Measurements from ENCODE around the gene MGST2. TPM values are rescaled to one million over a fixed set of nuclear protein-coding genes. Genes with fewer than 3 reads are reported as not detected.
"Not testable (repeated sequence)": the region's sequence is repeated elsewhere in the genome, so short reads cannot be mapped to it uniquely, and the experiment has no call there.

The MGST2 gene
- polyA plus RNA-seq, 6 donors from 2014 or later: 1.0 to 7.9 (median 2.9) TPM

DNA sequence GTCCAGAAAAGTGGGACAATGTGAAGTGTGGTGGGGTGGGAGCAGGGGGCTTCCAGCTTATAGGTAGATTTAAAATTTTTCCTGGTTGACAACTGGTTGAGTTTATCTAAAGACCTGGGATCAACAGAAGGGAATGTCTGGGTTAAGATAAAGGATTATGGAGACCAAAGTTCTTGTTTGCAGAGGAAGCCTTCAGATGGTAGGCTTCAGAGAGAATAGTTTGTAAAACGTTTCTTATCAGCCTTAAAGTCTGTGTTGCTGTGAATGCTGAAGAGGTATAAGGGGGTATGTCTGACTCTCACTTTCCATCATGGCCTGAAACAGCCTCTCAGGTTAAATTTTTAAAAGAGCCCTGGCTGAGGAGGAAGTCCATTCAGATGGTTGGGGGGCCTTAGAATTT, 20.5 kb downstream of the MGST2 start:
- H3K4me3 Mint-ChIP-seq: no peak overlapping the region
- ATAC-seq (ENCODE audit: low read depth in 2 of 2) (no peak), DNase-seq (no peak)
- peaks cover 0 to under 1% (median 0%) of the 10 kb centered on the region in 3 donors for H3K4me1 Mint-ChIP-seq
- H3K27ac Mint-ChIP-seq: no peak overlapping the region
- H3K27me3 Mint-ChIP-seq: no peaks in the 10 kb centered on the region
- H3K36me3 Mint-ChIP-seq: no peaks in the 10 kb centered on the region
- H3K9me3 Mint-ChIP-seq: peaks cover 0 to 4% (median 0%) of the 10 kb centered on the region in 7 donors

DNA sequence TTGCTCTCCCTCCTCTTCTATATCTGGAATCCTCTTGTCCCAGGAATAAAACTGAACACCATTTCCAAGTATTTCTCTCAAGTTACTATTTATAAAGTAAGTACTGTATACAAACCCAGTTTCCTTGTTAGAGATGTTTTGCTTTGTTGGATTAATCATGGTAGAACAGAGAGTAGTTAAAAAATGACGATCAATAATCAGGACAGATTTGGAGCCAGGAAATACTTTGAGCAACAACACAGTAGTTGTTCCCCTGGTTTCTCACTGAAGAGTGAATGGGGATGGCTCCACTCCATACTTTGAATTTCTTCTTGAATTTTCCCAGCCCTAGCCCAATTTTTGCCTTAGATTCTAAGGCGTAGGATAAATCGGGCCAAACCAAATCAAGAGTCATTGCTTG, 21.4 kb downstream of the MGST2 start:
- H3K4me3 Mint-ChIP-seq: no peak overlapping the region
- no peaks in the 10 kb centered on the region for H3K36me3 Mint-ChIP-seq
- H3K27me3 Mint-ChIP-seq: no peaks in the 10 kb centered on the region
- DNase-seq (no peak), ATAC-seq (ENCODE audit: low read depth in 2 of 2) (no peak)
- H3K9me3 Mint-ChIP-seq: peaks cover 0 to 4% (median 0%) of the 10 kb centered on the region in 7 donors
- no peak overlapping the region for H3K27ac Mint-ChIP-seq
- peaks cover 0 to 3% (median 0%) of the 10 kb centered on the region in 3 donors for H3K4me1 Mint-ChIP-seq

DNA sequence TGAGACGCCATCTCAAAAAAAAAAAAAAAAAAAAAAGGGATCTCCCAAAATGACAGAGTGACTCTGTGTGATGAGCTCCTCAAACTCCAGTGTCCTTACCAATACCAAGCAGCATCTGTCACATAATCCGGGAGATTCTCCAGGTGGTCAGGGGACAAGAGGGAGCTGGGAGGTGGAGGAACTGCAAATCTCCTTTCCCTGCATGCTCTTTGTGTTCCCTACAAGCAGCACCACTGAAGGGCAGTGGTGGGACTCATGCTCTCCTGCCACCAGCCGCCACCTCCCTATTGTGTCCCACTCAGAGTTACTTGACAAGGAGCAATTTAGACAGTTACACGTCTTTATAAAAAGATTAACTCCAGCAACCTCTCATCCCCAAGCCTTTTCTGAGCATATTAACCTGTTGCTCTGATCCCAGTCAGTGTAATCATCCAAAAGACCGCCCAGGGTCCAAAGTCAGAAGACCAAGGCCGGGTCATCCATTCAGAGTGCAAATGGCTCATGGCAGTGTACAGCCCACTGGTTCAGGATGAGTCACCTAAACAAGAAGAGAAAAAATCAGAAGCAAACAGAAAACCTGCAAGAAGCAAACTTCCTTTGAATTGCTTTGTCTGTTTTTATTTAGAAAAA, 23.6 kb downstream of the MGST2 start:
- no peak overlapping the region for H3K4me3 Mint-ChIP-seq
- no peak for DNase-seq
- no peaks in the 10 kb centered on the region for H3K36me3 Mint-ChIP-seq
- no peak overlapping the region for H3K27ac Mint-ChIP-seq
- peaks cover 4 to 8% (median 7%) of the 10 kb centered on the region in 3 donors for H3K4me1 Mint-ChIP-seq
- peaks cover 0 to 4% (median 0%) of the 10 kb centered on the region in 7 donors for H3K9me3 Mint-ChIP-seq
- ATAC-seq (ENCODE audit: low read depth in 2 of 2): no peak
- no peaks in the 10 kb centered on the region for H3K27me3 Mint-ChIP-seq

DNA sequence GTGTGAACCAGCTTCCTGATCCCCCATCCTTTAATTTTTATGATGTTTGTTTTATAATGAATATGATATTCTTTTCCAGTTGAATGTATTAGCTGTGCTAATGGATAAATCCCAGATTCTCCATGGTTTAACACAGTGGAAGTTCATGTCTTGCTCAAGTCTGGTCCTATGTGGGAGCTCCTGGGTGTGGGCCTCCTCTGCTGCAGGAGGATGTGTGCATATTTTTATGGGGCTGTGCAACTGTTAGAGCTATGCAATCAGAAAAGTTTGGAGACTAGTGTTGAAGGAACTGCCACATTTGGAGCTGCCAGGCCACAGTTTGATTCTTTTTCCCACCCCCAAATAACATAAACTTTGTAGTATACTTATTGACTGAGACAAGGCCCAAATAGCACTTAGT, 24.8 kb downstream of the MGST2 start:
- Mint-ChIP-seq H3K27ac (no peak overlapping the region), H3K4me1 (peaks cover 4 to 8% (median 7%) of the 10 kb centered on the region in 3 donors), H3K4me3 (no peak overlapping the region), H3K27me3 (no peaks in the 10 kb centered on the region), H3K9me3 (no peaks in the 10 kb centered on the region), H3K36me3 (no peaks in the 10 kb centered on the region)
- no peak for ATAC-seq (ENCODE audit: low read depth in 2 of 2)
- DNase-seq: no peak

DNA sequence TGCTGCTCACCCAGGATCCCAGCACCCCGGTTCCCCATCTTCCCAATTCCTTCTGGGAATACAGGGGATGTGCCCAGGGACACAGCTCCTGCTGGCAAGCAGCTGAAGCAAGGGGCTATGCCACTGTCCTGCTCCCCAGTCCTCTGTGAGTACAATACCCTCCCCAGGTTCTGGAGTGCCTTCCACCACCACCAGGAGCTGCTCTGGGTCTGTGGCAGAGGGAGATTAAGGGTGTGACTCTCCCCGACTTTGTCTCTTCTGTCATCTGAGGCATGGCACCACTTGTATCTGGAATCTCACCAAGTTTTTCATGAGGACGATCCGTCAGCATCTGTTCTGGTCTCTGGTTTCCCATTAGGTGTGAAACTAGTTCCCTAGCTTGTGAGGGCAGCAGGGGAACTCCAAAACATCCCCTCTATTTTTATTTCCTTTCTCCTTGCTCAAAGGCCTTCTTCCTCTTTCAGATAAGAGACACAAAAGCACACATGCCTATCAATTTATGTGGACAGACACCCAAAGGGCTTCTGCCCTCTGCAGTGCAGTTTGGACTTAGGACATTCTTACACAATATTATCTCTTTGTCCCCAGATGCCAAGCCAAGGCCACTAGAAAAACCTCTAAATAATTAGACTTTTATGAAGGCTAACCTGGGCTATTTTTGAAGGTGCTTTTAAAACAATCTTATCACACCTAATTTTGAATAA, 26.8 kb downstream of the MGST2 start:
- peak in 1 of 2 donors; percentile 39 for ATAC-seq (ENCODE audit: low read depth in 2 of 2)
- peak overlapping the region in 1 of 6 donors; percentile 16 for H3K27ac Mint-ChIP-seq
- H3K9me3 Mint-ChIP-seq: peaks cover 0 to 6% (median 0%) of the 10 kb centered on the region in 7 donors
- no peak overlapping the region for H3K4me3 Mint-ChIP-seq
- H3K36me3 Mint-ChIP-seq: no peaks in the 10 kb centered on the region
- DNase-seq: no peak
- no peaks in the 10 kb centered on the region for H3K27me3 Mint-ChIP-seq
- H3K4me1 Mint-ChIP-seq: peaks cover 4 to 8% (median 7%) of the 10 kb centered on the region in 3 donors

DNA sequence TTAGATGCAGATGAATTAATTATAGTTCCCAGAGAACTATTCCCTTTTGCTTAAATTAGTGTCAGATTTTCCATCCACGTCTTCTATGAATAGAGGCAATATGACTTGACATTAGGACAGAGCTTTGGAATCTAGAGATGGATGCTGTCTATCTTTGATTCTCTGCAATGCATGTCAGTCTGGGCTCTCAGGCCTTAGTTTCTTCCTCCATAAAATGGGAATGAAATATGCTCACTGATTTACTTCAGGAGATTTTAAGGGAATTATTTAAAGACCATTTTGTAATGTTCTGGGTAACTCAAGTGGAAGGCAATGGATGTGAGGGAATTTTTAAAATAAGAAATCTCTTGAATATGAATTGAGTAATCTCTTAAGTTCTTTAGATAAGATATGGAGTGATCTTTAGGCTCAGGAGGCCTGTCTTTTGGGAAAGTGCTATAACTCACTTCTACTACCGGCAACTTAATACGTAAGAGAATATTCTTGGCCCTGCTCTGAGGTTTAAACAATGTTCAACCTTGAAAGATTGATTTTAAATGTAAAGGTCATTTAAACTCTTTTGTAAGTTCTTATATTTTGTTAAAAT, 29.0 kb downstream of the MGST2 start:
- Mint-ChIP-seq H3K9me3 (peaks cover 0 to 12% (median 3%) of the 10 kb centered on the region in 7 donors), H3K36me3 (peaks cover 0 to 4% of the 10 kb centered on the region in 2 donors), H3K4me1 (peaks cover 4 to 8% (median 7%) of the 10 kb centered on the region in 3 donors), H3K27me3 (no peaks in the 10 kb centered on the region), H3K4me3 (no peak overlapping the region), H3K27ac (no peak overlapping the region)
- ATAC-seq (ENCODE audit: low read depth in 2 of 2) (no peak), DNase-seq (no peak)

DNA sequence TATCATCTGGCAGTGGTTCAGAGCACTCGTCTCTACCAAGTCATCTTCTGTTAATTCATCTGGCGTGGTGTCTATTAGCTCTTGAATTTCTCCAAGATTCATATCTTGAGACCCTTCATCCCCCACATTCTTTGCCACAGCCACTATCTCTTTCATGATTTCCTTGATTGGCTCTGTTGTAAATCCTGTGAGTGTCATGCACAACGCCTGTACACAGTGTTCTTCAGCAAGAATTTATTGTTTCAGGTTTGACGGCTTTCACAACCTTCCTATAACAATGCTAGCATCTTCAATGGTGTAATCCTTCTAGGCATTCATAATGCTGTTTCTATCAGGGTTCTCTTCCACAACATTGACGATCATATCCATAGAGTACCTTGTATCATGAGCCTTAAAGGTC, 30.9 kb downstream of the MGST2 start:
- peaks cover 4 to 7% (median 4%) of the 10 kb centered on the region in 3 donors for H3K4me1 Mint-ChIP-seq
- no peak overlapping the region for H3K27ac Mint-ChIP-seq
- H3K9me3 Mint-ChIP-seq: peaks cover 0 to 12% (median 3%) of the 10 kb centered on the region in 7 donors
- DNase-seq: no peak
- ATAC-seq (ENCODE audit: low read depth in 2 of 2): no peak
- no peak overlapping the region for H3K4me3 Mint-ChIP-seq
- H3K36me3 Mint-ChIP-seq: peaks cover 0 to 4% of the 10 kb centered on the region in 2 donors
- no peaks in the 10 kb centered on the region for H3K27me3 Mint-ChIP-seq

DNA sequence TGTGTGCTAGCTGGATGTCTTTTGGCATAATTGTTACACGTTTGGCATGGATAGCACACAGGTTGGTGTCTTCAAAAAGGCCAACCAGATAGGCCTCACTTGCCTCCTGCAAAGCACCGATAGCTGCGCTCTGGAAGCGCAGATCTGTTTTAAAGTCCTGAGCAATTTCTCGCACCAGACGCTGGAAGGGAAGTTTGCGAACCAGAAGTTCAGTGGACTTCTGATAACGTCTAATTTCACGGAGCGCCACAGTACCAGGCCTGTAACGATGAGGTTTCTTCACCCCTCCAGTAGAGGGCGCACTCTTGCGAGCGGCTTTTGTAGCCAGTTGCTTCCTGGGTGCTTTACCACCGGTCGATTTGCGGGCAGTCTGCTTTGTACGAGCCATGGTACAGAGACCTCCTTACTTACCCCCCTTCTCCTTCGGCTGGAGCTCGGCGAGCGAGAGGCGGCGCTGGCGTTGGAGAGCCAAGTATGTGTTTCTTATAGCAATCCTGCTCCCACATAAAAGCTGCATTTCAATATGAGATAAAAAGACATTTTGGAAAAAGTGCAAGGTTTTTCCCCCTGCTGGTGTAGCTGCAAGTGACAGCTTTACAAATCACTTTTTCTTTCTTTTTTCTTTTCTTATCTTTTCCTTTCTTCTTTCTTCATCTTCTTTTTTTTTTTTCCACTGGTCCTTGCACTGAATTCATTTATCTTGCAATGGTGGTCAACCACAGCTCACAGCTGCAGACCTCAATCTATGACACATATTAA, 32.7 kb downstream of the MGST2 start:
- H3K4me3 Mint-ChIP-seq, H3K27ac Mint-ChIP-seq, H3K4me1 Mint-ChIP-seq, H3K27me3 Mint-ChIP-seq, DNase-seq, H3K36me3 Mint-ChIP-seq: not testable (repeated sequence)
- peaks cover 0 to 12% (median 3%) of the 10 kb centered on the region in 7 donors for H3K9me3 Mint-ChIP-seq
- peak in 1 of 2 donors; percentile 37 for ATAC-seq (ENCODE audit: low read depth in 2 of 2)

DNA sequence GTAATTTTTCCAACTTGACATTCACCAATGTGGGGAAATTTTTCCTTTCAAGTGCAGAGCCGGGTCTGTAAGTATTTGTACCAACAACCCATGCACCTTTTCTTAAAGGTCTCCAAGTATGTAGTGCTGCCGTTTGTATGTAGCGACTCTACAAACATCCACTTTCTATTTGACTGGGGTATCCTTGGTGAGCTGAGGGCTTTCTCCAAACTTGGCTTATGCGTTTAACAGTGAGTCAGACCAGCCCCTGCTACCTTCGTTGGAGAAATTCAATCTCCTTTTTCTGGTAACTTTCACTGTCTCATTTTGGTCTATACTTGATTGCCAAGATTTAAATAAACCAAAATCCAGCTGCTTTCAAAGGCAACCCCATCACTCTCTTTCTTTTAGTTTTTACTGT, 34.9 kb downstream of the MGST2 start:
- Mint-ChIP-seq H3K36me3 (peaks cover 0 to 9% of the 10 kb centered on the region in 2 donors), H3K9me3 (peaks cover 0 to 18% (median 4%) of the 10 kb centered on the region in 7 donors), H3K27ac (no peak overlapping the region), H3K27me3 (no peaks in the 10 kb centered on the region), H3K4me3 (peak overlapping the region in 1 of 8 donors; percentile 9), H3K4me1 (no peaks in the 10 kb centered on the region)
- no peak for ATAC-seq (ENCODE audit: low read depth in 2 of 2)
- DNase-seq: no peak

DNA sequence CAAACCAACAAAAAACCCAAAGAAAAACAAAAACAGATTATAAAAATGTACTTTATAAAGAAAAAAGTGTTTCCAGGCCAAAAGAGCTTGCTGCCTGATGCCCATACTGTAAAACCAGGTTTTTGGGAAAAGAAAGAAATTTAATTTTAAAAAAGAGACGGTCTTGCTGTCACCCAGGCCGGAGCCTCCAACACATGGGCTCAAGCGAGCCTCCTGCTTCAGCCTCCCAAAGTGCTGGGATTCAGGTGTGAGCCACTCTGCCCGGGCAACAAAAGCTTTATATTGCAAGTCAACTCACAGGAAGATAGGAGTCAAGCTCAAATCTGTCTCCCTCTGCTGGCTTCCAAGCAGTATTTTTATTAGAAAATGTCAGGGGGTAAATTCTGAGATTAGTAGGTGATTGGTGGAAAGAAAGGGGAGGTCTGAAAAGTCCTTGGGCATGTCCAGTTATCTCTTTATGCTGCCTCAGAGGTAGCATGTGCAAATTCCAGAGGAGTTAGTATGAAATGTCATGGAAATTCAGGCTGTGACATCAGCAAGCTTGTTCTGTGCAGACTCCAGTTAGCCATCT, 39.4 kb downstream of the MGST2 start:
- no peak for DNase-seq

DNA sequence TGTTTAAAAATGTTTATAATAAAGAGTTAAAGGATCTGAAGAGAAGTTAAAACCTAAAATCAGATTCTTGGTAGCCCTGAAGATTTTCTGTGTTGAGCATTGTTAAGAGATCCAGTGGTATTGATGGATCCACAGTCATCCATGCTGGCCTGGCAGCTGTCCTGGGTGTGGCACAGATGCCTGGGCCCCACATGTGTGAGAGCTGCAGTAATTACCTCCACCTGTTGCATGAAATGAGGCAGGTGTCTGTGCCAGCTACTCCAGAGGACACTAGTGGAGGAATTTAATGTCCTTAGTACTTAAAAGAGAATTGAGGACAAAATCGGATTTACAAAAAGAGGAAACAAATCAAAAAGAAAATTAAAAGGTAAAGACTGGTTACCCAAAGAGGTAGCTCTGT, 44.0 kb downstream of the MGST2 start:
- Mint-ChIP-seq H3K9me3 (peaks cover 0 to 9% (median 4%) of the 10 kb centered on the region in 7 donors), H3K27me3 (no peaks in the 10 kb centered on the region), H3K4me3 (no peak overlapping the region), H3K27ac (peak overlapping the region in 1 of 6 donors; percentile 48), H3K4me1 (no peaks in the 10 kb centered on the region), H3K36me3 (no peaks in the 10 kb centered on the region)
- DNase-seq: no peak
- no peak for ATAC-seq (ENCODE audit: low read depth in 2 of 2)

More for the DNA sequence above, 39.4 kb downstream of the MGST2 start:
- Mint-ChIP-seq H3K27me3 (no peaks in the 10 kb centered on the region), H3K4me1 (no peaks in the 10 kb centered on the region), H3K36me3 (peaks cover 0 to 5% of the 10 kb centered on the region in 2 donors), H3K9me3 (peaks cover 0 to 13% (median 4%) of the 10 kb centered on the region in 7 donors), H3K27ac (no peak overlapping the region), H3K4me3 (no peak overlapping the region)
- ATAC-seq (ENCODE audit: low read depth in 2 of 2): no peak

DNA sequence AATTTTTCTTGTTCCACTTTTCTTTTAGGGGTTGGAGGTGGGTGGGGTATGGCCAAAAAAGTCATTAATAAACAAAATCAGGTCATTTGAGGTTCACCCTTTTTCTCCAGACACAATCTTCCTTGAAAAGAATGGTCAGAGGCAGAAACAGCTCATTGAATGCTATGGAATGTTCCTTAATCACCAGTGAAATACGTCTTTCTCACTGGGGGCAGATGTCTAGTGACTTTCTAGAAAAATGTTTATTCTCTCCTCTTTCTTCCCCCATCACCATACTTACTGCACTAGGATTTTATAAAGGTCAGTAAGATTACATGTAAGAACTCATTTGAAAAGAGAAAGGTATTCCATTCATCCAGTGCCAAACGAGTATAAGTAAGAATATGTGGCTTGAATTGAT, 44.5 kb downstream of the MGST2 start:
- no peaks in the 10 kb centered on the region for H3K27me3 Mint-ChIP-seq
- H3K36me3 Mint-ChIP-seq: no peaks in the 10 kb centered on the region
- H3K4me1 Mint-ChIP-seq: no peaks in the 10 kb centered on the region
- no peak overlapping the region for H3K4me3 Mint-ChIP-seq
- ATAC-seq (ENCODE audit: low read depth in 2 of 2) (no peak), DNase-seq (no peak)
- H3K9me3 Mint-ChIP-seq: peaks cover 0 to 7% (median 4%) of the 10 kb centered on the region in 7 donors
- no peak overlapping the region for H3K27ac Mint-ChIP-seq

DNA sequence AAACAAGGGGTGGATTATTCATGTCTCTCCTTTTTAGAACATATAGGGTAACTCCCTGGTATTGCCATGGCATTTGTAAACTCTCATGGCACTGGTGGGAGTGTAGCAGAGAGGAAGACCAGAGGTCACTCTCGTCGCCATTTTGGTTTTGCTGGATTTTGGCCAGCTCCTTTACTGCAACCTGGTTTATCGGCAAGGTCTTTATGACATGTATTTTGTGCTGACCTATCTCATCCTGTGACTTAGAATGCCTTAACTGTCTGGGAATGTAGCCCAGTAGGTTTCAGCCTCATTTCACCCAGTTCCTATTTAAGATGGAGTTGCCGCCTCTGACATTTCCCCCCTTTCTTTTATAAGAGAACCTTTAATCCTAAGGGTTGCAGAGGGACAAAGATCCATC, 45.8 kb downstream of the MGST2 start:
- Mint-ChIP-seq H3K9me3 (peaks cover 0 to 7% (median 4%) of the 10 kb centered on the region in 7 donors), H3K4me3 (no peak overlapping the region), H3K4me1 (no peaks in the 10 kb centered on the region), H3K36me3 (no peaks in the 10 kb centered on the region), H3K27ac (no peak overlapping the region), H3K27me3 (no peaks in the 10 kb centered on the region)
- DNase-seq: no peak
- ATAC-seq (ENCODE audit: low read depth in 2 of 2): no peak

All from naive B cell (primary cell).